ENCODE results near the gene PHKA1.
"Not testable (repeated sequence)": the region's sequence is repeated elsewhere in the genome, so short reads cannot be mapped to it uniquely, and the experiment has no call there.

PHKA1 gene

GRCh38 chrX:72713599-72714477, at the start of gene PHKA1:
Gene PHKA1 (minus strand): TSS chrX:72714306. CDS start chrX:72713880, 426 bp downstream.
- peak; percentile 33 for FAIRE-seq

DNA sequence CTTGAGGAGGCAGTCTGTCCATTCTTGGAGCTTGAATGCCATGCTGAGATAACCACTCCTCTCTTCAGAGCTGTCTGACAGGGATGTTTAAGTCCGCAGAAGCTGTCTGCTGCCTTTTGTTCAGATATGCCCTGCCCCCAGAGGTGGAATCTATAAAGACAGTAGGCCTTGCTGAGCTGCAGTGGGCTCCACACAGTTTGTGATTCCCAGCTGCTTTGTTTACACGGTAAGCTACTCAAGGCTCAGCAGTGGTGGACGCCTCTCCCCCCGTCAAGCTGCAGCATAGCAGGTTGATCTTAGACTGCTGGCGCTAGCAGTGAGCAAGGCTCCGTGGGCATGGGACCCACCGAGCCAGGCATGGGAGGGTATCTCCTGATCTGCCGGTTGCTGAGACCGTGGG, 46.3 kb upstream of the PHKA1 start:
- not testable (repeated sequence) for FAIRE-seq

GRCh38 chrX:72748545-72748944, 34.4 kb upstream of the PHKA1 start:
- not testable (repeated sequence) for FAIRE-seq

DNA sequence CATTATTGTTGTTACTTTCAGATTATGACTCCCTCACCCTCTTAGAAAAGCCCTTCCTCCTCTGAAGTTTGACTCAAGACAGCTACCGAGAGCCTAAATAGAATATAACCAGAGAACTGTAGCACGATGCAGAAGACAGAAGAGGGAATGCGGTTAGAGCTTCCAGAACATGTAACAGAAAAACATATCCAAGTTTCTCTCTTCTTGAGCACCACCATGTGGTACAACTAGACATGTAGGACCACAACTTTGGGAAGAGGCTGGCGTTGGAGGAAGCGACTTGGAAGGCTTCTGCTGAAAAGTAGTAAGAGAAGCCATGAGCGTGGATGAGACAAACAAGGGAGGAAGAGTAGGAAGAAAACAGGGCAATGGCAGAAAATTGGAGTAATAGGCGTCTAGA, 31.4 kb upstream of the PHKA1 start:
- FAIRE-seq, result not testable (repeated sequence)

DNA sequence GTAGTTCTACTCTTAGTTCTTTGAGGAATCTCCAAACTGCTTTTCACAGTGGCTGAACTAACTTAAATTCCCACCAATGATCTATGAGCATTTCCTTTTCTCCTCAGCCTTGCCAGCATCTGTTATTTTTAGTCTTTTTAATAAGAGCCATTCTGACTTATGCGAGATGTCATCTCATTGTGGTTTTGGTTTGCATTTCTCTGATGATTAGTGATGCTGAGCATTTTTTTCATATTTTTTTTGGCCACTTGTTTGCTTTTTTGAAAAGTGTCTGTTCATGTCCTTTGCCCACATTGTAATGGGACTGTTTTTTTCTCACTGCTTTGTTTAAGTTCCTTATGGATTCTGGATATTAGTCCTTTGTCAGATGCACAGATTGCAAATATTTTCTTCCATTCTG, 21.5 kb upstream of the PHKA1 start:
- no peak for FAIRE-seq

DNA sequence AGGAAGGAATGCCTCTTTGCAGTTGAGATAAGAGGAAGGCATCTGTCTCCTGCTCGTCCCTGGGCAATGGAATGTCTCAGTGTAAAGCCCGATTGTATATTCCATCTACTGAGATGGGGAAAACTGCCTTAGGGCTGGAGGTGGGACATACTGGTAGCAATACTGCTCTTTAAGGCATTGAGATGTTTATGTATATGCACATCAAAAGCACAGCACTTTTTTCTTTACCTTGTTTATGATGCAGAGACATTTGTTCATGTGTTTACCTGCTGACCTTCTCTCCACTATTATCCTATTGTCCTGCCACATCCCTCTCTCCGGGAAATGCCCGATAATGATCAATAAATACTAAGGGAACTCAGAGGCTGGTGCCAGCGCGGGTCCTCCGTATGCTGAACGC, 19.5 kb upstream of the PHKA1 start:
- FAIRE-seq, result not testable (repeated sequence)

DNA sequence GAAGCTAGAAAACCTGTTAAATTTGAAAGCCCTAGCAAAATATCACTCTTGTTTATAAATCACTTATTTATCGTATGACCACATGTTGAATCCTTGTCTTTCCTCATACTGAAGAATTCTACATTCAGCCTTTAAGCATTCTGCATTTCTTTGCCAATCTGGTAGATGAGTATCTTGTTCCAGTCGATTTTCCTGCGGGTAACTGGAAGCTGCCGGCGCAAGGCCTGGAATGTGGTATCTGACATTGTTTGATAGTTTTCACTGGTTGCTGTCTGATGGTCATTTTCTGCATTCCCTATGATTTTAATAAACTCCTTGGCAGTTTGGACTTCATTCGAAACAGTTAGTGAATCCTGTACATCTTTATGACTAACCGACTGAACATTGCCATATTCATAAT, 13.7 kb upstream of the PHKA1 start:
- no peak for FAIRE-seq

DNA sequence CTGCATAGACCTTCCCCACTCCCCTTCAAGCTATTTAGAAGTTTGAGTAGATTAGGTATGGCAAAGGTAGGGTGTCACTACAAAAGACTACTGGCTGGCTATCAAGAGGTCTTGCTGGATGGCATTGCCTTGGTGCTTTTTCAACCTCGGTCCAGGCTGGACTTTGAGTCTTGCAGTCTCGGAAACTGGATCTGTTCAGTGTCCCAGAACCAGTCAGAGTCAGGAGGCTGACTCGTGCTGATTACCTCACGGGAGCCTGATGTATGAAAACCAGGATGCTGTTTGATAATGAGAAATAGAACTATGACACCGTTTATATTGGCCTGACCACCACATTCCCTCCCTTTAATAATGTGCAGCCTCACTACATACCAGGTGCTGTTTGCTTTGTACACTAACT, 2.7 kb upstream of the PHKA1 start:
- no peak for FAIRE-seq

- no peak for FAIRE-seq
These were observed 1.4 kb upstream of the PHKA1 start for GRCh38 chrX:72715546-72715945.

DNA sequence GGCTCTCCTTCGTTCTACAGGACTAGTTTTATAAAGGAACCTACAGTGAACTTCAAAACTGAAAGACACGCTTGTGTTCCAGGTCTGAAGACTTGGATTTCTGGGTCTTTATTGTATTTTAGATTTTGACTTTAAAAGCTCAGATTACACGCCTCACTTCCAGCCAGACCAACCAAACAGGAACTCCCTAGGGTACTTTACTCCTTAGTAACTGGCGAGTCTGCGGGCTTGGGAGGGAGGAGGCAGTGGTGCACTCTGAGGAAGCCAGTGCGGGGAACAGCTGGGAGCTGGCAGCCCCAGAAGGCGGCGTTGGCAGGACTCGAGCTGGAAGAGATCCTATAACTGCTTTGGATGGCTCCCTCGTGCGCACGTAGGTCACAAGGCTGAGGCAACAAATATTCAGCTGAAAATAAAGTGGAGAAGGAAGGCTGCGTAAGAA, 391 bp upstream of the PHKA1 start:
- FAIRE-seq, result no peak

- no peak for FAIRE-seq
These were observed 976 bp downstream of the PHKA1 start for GRCh38 chrX:72713130-72713529.

- FAIRE-seq, result no peak
These were observed 1.9 kb downstream of the PHKA1 start for GRCh38 chrX:72712094-72712755.

DNA sequence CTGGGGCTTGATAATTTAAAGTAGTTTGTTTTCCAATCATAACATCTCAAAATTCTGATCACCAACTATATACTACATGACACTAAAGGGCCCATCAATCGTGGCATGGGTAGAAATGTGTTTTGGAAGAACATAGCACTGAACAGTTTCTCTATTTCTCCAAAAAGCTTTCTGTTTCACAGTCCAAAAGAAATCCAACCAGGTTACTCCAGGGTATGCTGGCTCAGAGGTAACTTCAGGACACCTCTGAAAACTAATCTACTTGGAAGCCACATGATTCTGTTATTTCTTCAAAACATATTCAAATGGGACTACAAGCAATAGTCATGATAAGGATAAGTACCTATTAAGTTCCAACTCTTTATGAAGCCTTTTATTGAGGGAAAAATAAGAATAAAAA, 8.3 kb downstream of the PHKA1 start:
- no peak for FAIRE-seq

- no peak for FAIRE-seq
These were observed 9.0 kb downstream of the PHKA1 start for GRCh38 chrX:72705111-72705510.

GRCh38 chrX:72694170-72694569, 19.9 kb downstream of the PHKA1 start:
- FAIRE-seq, result no peak

DNA sequence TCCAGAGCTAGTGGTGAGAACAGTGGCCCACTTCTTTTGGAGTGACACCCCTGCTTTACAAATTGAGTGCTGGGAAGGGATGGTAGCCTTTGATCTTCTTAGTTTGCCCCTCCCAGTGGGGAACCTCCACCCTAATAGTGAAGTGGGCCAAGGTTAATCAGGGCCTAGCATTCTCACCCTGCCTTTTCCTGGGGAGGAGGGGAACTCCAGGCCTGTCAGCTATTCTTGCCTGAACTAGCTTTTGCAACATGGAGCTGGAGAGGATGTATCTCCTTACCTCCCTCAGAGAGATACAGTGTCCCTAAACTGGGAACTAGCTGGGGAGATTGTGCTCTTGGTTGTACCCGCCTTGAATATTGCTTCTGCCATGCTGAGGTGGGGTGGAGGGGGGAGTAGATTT, 20.6 kb downstream of the PHKA1 start:
- FAIRE-seq, result no peak

DNA sequence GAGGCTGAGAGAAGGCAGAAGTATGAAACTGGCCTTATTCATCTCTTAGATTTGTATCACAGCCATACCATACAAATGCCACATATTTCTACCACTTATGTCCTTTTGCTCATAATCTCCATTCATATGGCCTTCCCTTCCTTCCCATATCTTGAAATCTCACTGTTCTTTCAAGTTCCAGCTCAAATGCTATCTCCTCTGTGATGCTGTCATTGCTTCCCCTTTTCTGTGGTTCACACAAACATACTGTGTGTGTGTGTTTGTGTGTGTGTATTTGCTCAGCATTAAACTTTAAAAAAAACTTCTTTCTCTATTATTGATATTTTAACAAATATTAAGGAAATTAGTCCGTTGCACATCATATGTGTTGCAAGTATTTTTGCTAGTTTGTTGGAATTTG, 26.7 kb downstream of the PHKA1 start:
- FAIRE-seq, result no peak

- FAIRE-seq, result peak; percentile 41
These were observed 28.2 kb downstream of the PHKA1 start for GRCh38 chrX:72685810-72686456.

GRCh38 chrX:72685018-72685417, 29.1 kb downstream of the PHKA1 start:
- peak; percentile 88 for FAIRE-seq

DNA sequence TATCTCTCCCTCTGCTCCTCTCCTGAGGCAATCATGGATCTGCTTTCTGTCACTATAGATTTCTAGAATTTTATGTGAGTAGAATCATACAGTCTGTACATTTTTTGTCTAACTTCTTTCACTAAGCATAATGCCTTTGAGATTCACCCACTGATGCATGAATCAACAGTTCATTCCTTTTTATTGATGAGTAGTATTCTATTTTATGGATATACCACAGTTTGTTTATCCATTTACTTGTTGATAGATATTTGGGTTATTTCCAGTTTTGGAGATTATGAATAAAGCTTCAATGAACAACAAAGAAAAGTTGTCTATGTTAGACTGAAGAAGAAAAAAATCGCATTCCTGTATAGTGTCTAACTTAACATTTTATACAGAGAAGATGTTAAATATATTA, 30.5 kb downstream of the PHKA1 start:
- FAIRE-seq, result no peak

DNA sequence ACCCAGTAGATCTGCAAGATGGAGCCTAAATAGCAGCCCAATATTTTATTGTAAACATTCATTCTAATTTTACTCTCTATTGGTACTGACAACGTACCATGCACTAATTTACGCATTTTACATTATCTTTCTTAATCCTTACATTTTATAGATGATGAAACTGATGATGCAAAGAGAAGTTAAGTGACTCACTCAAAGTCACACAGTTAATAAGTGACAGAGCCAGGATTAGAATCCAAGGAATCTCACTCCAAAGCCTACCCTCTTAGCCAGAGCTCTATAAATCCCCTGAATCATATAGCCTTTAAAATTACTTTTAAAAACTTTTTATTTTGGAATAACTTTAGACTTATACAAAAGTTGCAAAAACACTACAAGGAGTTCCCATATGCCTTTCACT, 37.6 kb downstream of the PHKA1 start:
- no peak for FAIRE-seq

- FAIRE-seq, result not testable (repeated sequence)
These were observed 40.2 kb downstream of the PHKA1 start for GRCh38 chrX:72673951-72674350.

GRCh38 chrX:72669508-72669907, 44.6 kb downstream of the PHKA1 start:
- not testable (repeated sequence) for FAIRE-seq

- no peak for FAIRE-seq
These were observed 47.7 kb downstream of the PHKA1 start for GRCh38 chrX:72666451-72666850.

Measured in islet of Langerhans (tissue), 1 donor.